H9 (cell line): ENCODE data around the gene KCND2. TPM values are rescaled to one million over a fixed set of nuclear protein-coding genes. Genes with fewer than 3 reads are reported as not detected.

ENCODE experiments used
- DNase-seq: peaks from one replicate; pipeline ENCODE4 v3.0.0-alpha.2; 2017
- H2AFZ ChIP-seq: one replicate; pipeline ENCODE4 v1.6.1; 2013; ENCODE audit warnings: mild to moderate bottlenecking, low read length, control low read depth, moderate library complexity
- H2AK5ac ChIP-seq: 2 replicates; pipeline ENCODE4 v1.6.1; 2013; ENCODE audit warnings: low read length, control low read depth, mixed read lengths; ENCODE audit not compliant: insufficient read length
- H2BK120ac ChIP-seq: one replicate; pipeline ENCODE4 v1.6.1; 2013; ENCODE audit warnings: low read depth, mild to moderate bottlenecking, low read length, control low read depth, inconsistent platforms; ENCODE audit not compliant: poor library complexity, severe bottlenecking
- H2BK12ac ChIP-seq: 2 replicates; pipeline ENCODE4 v1.6.1; 2013; ENCODE audit warnings: low read length, control low read depth, mixed read lengths, low read depth; ENCODE audit not compliant: insufficient read length
- H2BK15ac ChIP-seq: 2 replicates; pipeline ENCODE4 v1.6.1; 2013; ENCODE audit warnings: low read depth, low read length, control low read depth
- H2BK20ac ChIP-seq: one replicate; pipeline ENCODE4 v1.6.1; 2013; ENCODE audit warnings: low read depth, mild to moderate bottlenecking, low read length, control low read depth, inconsistent platforms; ENCODE audit not compliant: poor library complexity, severe bottlenecking
- H2BK5ac ChIP-seq: 2 replicates; pipeline ENCODE4 v1.6.1; 2013; ENCODE audit warnings: low read length, control low read depth, mixed read lengths; ENCODE audit not compliant: insufficient read length
- H3K14ac ChIP-seq: 2 replicates; pipeline ENCODE4 v1.6.1; 2013; ENCODE audit warnings: low read length, control low read depth; ENCODE audit not compliant: insufficient read depth
- H3K18ac ChIP-seq: 2 replicates; pipeline ENCODE4 v1.6.1; 2013; ENCODE audit warnings: low read depth, mild to moderate bottlenecking, mixed read lengths, low read length, control low read depth; ENCODE audit not compliant: insufficient read length
- H3K23ac ChIP-seq: 2 replicates; pipeline ENCODE4 v1.6.1; 2013; ENCODE audit warnings: low read length, control low read depth, mixed read lengths, low read depth; ENCODE audit not compliant: insufficient read length
- H3K23me2 ChIP-seq: 2 replicates; pipeline ENCODE4 v1.6.1; 2013; ENCODE audit warnings: low read depth, mild to moderate bottlenecking, mixed read lengths, low read length, control low read depth; ENCODE audit not compliant: insufficient read length, poor library complexity, severe bottlenecking
- H3K27ac ChIP-seq: 2 replicates; pipeline ENCODE4 v1.5.1; 2013; ENCODE audit warnings: low read length, control low read depth, mixed read lengths, low read depth; ENCODE audit not compliant: insufficient read length
- H3K27me3 ChIP-seq: 2 replicates; pipeline ENCODE4 v1.6.1; 2013; ENCODE audit warnings: low read length, control low read depth, inconsistent platforms; ENCODE audit not compliant: insufficient read depth
- H3K4ac ChIP-seq: 2 replicates; pipeline ENCODE4 v1.6.1; 2013; ENCODE audit warnings: low read depth, mild to moderate bottlenecking, control low read depth, inconsistent platforms, low read length, moderate library complexity
- H3K4me1 ChIP-seq: 2 replicates; pipeline ENCODE4 v1.6.1; 2013; ENCODE audit warnings: low read length, control low read depth, inconsistent platforms; ENCODE audit not compliant: insufficient read depth
- H3K4me2 ChIP-seq: 2 replicates; pipeline ENCODE4 v1.6.1; 2013; ENCODE audit warnings: low read length, control low read depth, mixed read lengths; ENCODE audit not compliant: insufficient read length, insufficient read depth
- H3K56ac ChIP-seq: 2 replicates; pipeline ENCODE4 v1.6.1; 2013; ENCODE audit warnings: low read depth, mild to moderate bottlenecking, mixed read lengths, low read length, control low read depth; ENCODE audit not compliant: insufficient read length
- H3K79me1 ChIP-seq: 2 replicates; pipeline ENCODE4 v1.6.1; 2013; ENCODE audit warnings: low read depth, mild to moderate bottlenecking, moderate library complexity, low read length, control low read depth, inconsistent platforms; ENCODE audit not compliant: insufficient read depth, poor library complexity, severe bottlenecking
- H3K79me2 ChIP-seq: 2 replicates; pipeline ENCODE4 v1.6.1; 2013; ENCODE audit warnings: low read length, control low read depth, inconsistent platforms; ENCODE audit not compliant: insufficient read depth
- H3K9ac ChIP-seq: 2 replicates; pipeline ENCODE4 v1.6.1; 2013; ENCODE audit warnings: low read length, control low read depth, mixed read lengths; ENCODE audit not compliant: insufficient read length; ENCODE audit errors: extremely low read depth
- H3K9me3 ChIP-seq: one replicate; pipeline ENCODE4 v1.6.1; 2013; ENCODE audit warnings: low read depth, low read length, inconsistent platforms; ENCODE audit not compliant: control insufficient read depth
- H3T11ph ChIP-seq: one replicate; pipeline ENCODE4 v1.6.1; 2013; ENCODE audit warnings: mild to moderate bottlenecking, low read length, control low read depth, inconsistent platforms
- H4K20me1 ChIP-seq: one replicate; pipeline ENCODE4 v1.6.1; 2013; ENCODE audit not compliant: control insufficient read depth, insufficient read length, insufficient read depth
- H4K5ac ChIP-seq: 2 replicates; pipeline ENCODE4 v1.6.1; 2013; ENCODE audit warnings: low read depth, mild to moderate bottlenecking, mixed read lengths, low read length, control low read depth; ENCODE audit not compliant: insufficient read length
- H4K8ac ChIP-seq: replicated peaks from 2 replicates; pipeline ENCODE4 v1.6.1; 2013; ENCODE audit warnings: low read length, control low read depth, mixed read lengths, low read depth; ENCODE audit not compliant: insufficient read length
- H4K91ac ChIP-seq: 2 replicates; pipeline ENCODE4 v1.6.1; 2013; ENCODE audit warnings: low read depth, mild to moderate bottlenecking, moderate library complexity, mixed read lengths, low read length, control low read depth; ENCODE audit not compliant: insufficient read length
- H3K27ac Mint-ChIP-seq, 3 experiments: 2 replicates in 2 of 3; 3 replicates in 1 of 3; pipeline ENCODE4 v1.8.0; 2020 to 2021; ENCODE audit warnings: mixed read lengths in 3 of 3, mild to moderate bottlenecking in 1 of 3, moderate library complexity in 1 of 3
- H3K27me3 Mint-ChIP-seq: 2 replicates; pipeline ENCODE4 v1.8.0; 2021; ENCODE audit warnings: low read depth, mild to moderate bottlenecking, moderate library complexity, mixed read lengths
- H3K36me3 Mint-ChIP-seq, 3 experiments: 2 replicates in 2 of 3; 3 replicates in 1 of 3; pipeline ENCODE4 v1.8.0; 2020 to 2021; ENCODE audit warnings: low read depth in 3 of 3, mixed read lengths in 3 of 3; ENCODE audit not compliant: insufficient read depth in 1 of 3
- H3K4me1 Mint-ChIP-seq, 2 experiments: 2 replicates each; pipeline ENCODE4 v1.8.0; 2020; ENCODE audit warnings: mixed read lengths in 2 of 2
- H3K4me3 Mint-ChIP-seq, 2 experiments: 2 replicates in 1 of 2; 3 replicates in 1 of 2; pipeline ENCODE4 v1.8.0; 2020 to 2021; ENCODE audit warnings: mild to moderate bottlenecking in 2 of 2, mixed read lengths in 2 of 2, moderate library complexity in 1 of 2
- H3K9me3 Mint-ChIP-seq, 2 experiments: 2 replicates in 1 of 2; 3 replicates in 1 of 2; pipeline ENCODE4 v1.8.0; 2020; ENCODE audit warnings: mild to moderate bottlenecking in 2 of 2, mixed read lengths in 2 of 2, moderate library complexity in 1 of 2
- CTCF ChIP-seq: fragments of 200-600 bp; sonication (generic); conservative IDR thresholded peaks from 3 replicates; pipeline ENCODE4 v1.8.0; 2021; ENCODE audit warnings: antibody characterized with exemption, mild to moderate bottlenecking
- WGBS: extraction: QIAGEN DNeasy Blood & Tissue Kit; methylation state at CpG from one replicate; pipeline ENCODE4 v1.1.7; 2013; ENCODE audit warnings: missing lambda C conversion rate, low lambda C conversion rate, mixed read lengths; ENCODE audit not compliant: insufficient read length; ENCODE audit errors: extremely low coverage; 5-methylcytosine and 5-hydroxymethylcytosine counted together
- total RNA-seq: library from RNA; stranded (reverse); gene quantifications from 2 replicates; pipeline ENCODE4 v1.2.1, GENCODE V29; 2021

Gene KCND2
- total RNA-seq, 1 experiment from 2014 or later: 6.4 TPM

DNA sequence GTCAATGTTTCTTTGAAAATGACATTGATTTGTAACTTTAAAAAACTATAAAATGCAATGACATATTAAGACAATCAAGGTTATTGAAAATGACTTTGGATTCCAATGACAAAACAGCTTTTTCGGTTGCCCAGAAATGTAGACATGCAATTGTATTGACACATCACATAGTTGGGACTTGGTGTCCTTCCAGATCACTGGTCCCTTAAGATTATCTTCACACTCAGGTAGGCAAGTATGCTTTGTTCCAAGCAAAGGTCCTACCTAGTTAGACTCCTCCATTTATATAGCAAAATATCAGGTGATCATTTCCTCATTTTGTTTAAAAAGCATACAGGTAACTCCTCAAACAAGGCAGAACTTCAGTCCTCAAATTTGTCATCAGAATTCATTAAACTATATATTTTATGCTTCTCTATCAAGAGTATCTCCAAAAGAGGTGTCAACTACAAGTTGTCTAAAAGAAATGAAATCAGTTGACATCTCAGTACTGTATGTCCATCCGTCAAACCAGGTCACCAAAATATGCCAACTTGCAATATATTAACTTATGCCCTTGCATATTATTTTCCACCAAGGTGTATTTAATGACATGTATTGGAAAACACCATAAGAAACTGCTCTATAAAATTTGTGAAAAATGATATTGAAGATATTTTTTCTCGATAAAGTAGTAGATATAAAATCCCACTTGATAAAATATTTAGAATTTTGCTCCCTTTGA lies 520.4 kb downstream of the KCND2 start:
- TF ChIP-seq CTCF: no peak
- H3K4ac ChIP-seq: no peak overlapping the region
- Mint-ChIP-seq H3K27ac (no peak overlapping the region), H3K9me3 (peaks cover 0 to 3% of the 10 kb centered on the region in 2 experiments; a peak in 2 of 5 replicates), H3K27me3 (no peaks in the 10 kb centered on the region), H3K36me3 (peaks cover 9 to 13% (median 10%) of the 10 kb centered on the region in 3 experiments), H3K4me3 (no peak overlapping the region), H3K4me1 (peaks cover 10 to 15% of the 10 kb centered on the region in 2 experiments)
- H3K4me1 ChIP-seq: no peaks in the 10 kb centered on the region
- H2BK5ac ChIP-seq: no peak overlapping the region
- no peak overlapping the region for H4K5ac ChIP-seq
- H3K23me2 ChIP-seq: no peaks in the 10 kb centered on the region
- WGBS: no CpG with 5 or more reads among the region's 3 CpGs
- H2AK5ac ChIP-seq: no peak overlapping the region
- H4K8ac ChIP-seq: no peak overlapping the region
- H2BK15ac ChIP-seq: no peak overlapping the region
- H3K9ac ChIP-seq: no peak overlapping the region
- no peaks in the 10 kb centered on the region for H3K9me3 ChIP-seq
- no peak overlapping the region for H3K27ac ChIP-seq
- no peaks in the 10 kb centered on the region for H3K79me1 ChIP-seq
- no peak overlapping the region for H3K23ac ChIP-seq
- no peak overlapping the region for H2BK12ac ChIP-seq
- H3K56ac ChIP-seq: no peak overlapping the region
- DNase-seq: no peak
- no peak overlapping the region for H2BK120ac ChIP-seq
- no peak overlapping the region for H2BK20ac ChIP-seq
- H3K27me3 ChIP-seq: no peaks in the 10 kb centered on the region
- no peak overlapping the region for H3K4me2 ChIP-seq
- no peak overlapping the region for H4K91ac ChIP-seq
- H4K20me1 ChIP-seq: no peaks in the 10 kb centered on the region
- no peak overlapping the region for H2AFZ ChIP-seq
- H3T11ph ChIP-seq: no peak overlapping the region
- no peak overlapping the region for H3K18ac ChIP-seq
- no peak overlapping the region for H3K14ac ChIP-seq
- no peaks in the 10 kb centered on the region for H3K79me2 ChIP-seq
